ENCODE data around the gene CMTM4. TPM values are rescaled to one million over a fixed set of nuclear protein-coding genes. Genes with fewer than 3 reads are reported as not detected.

The CMTM4 gene
- total and polyA plus RNA-seq, 2 of the 4 experiments (the other 2 are of a cell fraction): 9.0 to 14.5 TPM

DNA sequence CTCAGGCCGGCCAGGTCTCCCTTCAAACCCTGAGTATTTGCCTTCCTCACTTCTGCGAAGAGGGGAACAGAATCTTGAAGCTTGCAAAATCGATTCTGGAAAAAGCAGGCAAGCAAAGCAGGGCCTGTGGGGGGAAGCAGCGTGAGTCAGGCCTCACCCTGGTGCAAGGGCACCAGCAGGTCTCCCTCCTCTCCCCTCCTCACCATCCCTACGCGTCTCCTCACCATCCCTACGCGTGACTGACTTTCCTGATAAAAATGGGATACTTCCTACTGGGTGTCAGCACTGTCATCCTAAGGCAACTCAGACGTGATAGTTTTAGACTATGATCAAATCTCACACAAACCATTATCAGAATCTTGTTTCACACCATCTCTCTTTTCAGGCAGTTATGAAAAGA, 80.0 kb downstream of the CMTM4 start:
- in situ Hi-C loops (cut with MboI; ENCODE audit: low sequenced_read_pairs): no loop called here
- H3K9ac ChIP-seq (ENCODE audit: low read depth, low read length): no peak overlapping the region

More for the DNA sequence above, 80.0 kb downstream of the CMTM4 start:
- Histone ChIP-seq H2BK15ac (ENCODE audit: low read depth, low read length) (peak overlapping the region; percentile 67; the same call in 2 of the 3 replicates), H3K27ac (ENCODE audit: insufficient read depth, low read length) (peak overlapping the region; percentile 75; the same call in 1 of the 2 replicates), H3K4me3 (ENCODE audit: insufficient read depth, low read depth, low read length) (no peak overlapping the region), H4K8ac (ENCODE audit: low read depth in 2 of 2, low read length in 2 of 2) (peak overlapping the region; percentile 46 to 64; a peak in 3 of 4 replicates), H3K14ac (replicated peaks; ENCODE audit: low read depth, low read length) (peak overlapping the region; percentile 70), H3K27me3 (ENCODE audit: control insufficient read depth, insufficient read depth, low read length) (no peaks in the 10 kb centered on the region), H3K4me2 (ENCODE audit: low read depth, low read length) (peak overlapping the region; percentile 30; the same call in 1 of the 2 replicates), H2BK5ac (ENCODE audit: low read depth, low read length, poor library complexity, severe bottlenecking) (peak overlapping the region; percentile 69), H2AK5ac (ENCODE audit: low read depth, low read length) (peak overlapping the region; percentile 95), H2AFZ (replicated peaks; ENCODE audit: low read length, poor library complexity) (no peak overlapping the region), H3K36me3 (ENCODE audit: control insufficient read depth, insufficient read depth, low read length) (peaks cover 27% of the 10 kb centered on the region), H3K79me1 (ENCODE audit: low read depth in 1 of 2, low read length in 2 of 2) (0 out of 4 replicates have a peak, but pooled peaks cover 0 to 6% of the 10 kb centered on the region in 2 experiments), H3K23ac (ENCODE audit: low read depth, low read length) (peak overlapping the region; percentile 81), H3K4me1 (ENCODE audit: control insufficient read depth, insufficient read depth, low read length) (peaks cover 37% of the 10 kb centered on the region), H4K91ac (ENCODE audit: insufficient read depth, low read depth, low read length) (peak overlapping the region; percentile 82), H3K9me3 (ENCODE audit: control insufficient read depth, insufficient read depth, low read length) (no peaks in the 10 kb centered on the region), H2AK9ac (replicated peaks; ENCODE audit: low read depth, low read length, poor library complexity) (peak overlapping the region; percentile 53), H4K5ac (ENCODE audit: low read depth, low read length) (peak overlapping the region; percentile 70), H3K56ac (ENCODE audit: extremely low read depth, insufficient read depth, low read length) (no peak overlapping the region; the same call in 1 of the 2 replicates), H4K20me1 (ENCODE audit: insufficient read depth, low read length) (peaks cover 9% of the 10 kb centered on the region; the same call in 1 of the 2 replicates), H3K18ac (ENCODE audit: low read depth, low read length) (peak overlapping the region; percentile 89), H2BK120ac (ENCODE audit: low read depth, low read length) (peak overlapping the region; percentile 79), H3K9me1 (ENCODE audit: insufficient read depth, low read length) (peaks cover 27% of the 10 kb centered on the region), H3K4ac (ENCODE audit: low read depth, low read length) (peak overlapping the region; percentile 68), H2BK20ac (ENCODE audit: low read depth, low read length) (peak overlapping the region; percentile 54)
- no TSS peak for BruUV-seq (replicated peaks)
- TF ChIP-seq BHLHE40 (IDR thresholded peaks at IDR 0.05; ENCODE audit: low read depth, low read length): no peak
- no peak for TF ChIP-seq RFX5 (IDR thresholded peaks at IDR 0.05; ENCODE audit: low read depth, low read length)
- TF ChIP-seq FOS (IDR thresholded peaks at IDR 0.05; ENCODE audit: low read depth, low read length): no peak
- no peak for TF ChIP-seq MAFK (IDR thresholded peaks at IDR 0.05; ENCODE audit: low read depth, low read length)
- no peak for TF ChIP-seq RCOR1 (IDR thresholded peaks at IDR 0.05; ENCODE audit: insufficient replicate concordance, low read length)
- no peak for TF ChIP-seq MAZ (IDR thresholded peaks at IDR 0.05; ENCODE audit: borderline replicate concordance, low read depth, low read length)
- TF ChIP-seq, protein P1, sequence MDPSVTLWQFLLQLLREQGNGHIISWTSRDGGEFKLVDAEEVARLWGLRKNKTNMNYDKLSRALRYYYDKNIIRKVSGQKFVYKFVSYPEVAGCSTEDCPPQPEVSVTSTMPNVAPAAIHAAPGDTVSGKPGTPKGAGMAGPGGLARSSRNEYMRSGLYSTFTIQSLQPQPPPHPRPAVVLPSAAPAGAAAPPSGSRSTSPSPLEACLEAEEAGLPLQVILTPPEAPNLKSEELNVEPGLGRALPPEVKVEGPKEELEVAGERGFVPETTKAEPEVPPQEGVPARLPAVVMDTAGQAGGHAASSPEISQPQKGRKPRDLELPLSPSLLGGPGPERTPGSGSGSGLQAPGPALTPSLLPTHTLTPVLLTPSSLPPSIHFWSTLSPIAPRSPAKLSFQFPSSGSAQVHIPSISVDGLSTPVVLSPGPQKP (IDR thresholded peaks at IDR 0.05; ENCODE audit: borderline replicate concordance, low read depth, low read length): no peak
- TF ChIP-seq CHD1 (IDR thresholded peaks at IDR 0.05; ENCODE audit: low read depth, low read length): no peak
- TF ChIP-seq MXI1 (IDR thresholded peaks at IDR 0.05; ENCODE audit: borderline replicate concordance, low read depth, low read length): no peak
- TF ChIP-seq, protein P2, sequence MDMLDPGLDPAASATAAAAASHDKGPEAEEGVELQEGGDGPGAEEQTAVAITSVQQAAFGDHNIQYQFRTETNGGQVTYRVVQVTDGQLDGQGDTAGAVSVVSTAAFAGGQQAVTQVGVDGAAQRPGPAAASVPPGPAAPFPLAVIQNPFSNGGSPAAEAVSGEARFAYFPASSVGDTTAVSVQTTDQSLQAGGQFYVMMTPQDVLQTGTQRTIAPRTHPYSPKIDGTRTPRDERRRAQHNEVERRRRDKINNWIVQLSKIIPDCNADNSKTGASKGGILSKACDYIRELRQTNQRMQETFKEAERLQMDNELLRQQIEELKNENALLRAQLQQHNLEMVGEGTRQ (IDR thresholded peaks at IDR 0.05; ENCODE audit: low read depth, low read length): no peak
- TF ChIP-seq RAD21 (IDR thresholded peaks at IDR 0.05; ENCODE audit: low read length): no peak
- no peak for TF ChIP-seq CEBPB (IDR thresholded peaks at IDR 0.05; ENCODE audit: low read depth, low read length)
- TF ChIP-seq, protein P3, sequence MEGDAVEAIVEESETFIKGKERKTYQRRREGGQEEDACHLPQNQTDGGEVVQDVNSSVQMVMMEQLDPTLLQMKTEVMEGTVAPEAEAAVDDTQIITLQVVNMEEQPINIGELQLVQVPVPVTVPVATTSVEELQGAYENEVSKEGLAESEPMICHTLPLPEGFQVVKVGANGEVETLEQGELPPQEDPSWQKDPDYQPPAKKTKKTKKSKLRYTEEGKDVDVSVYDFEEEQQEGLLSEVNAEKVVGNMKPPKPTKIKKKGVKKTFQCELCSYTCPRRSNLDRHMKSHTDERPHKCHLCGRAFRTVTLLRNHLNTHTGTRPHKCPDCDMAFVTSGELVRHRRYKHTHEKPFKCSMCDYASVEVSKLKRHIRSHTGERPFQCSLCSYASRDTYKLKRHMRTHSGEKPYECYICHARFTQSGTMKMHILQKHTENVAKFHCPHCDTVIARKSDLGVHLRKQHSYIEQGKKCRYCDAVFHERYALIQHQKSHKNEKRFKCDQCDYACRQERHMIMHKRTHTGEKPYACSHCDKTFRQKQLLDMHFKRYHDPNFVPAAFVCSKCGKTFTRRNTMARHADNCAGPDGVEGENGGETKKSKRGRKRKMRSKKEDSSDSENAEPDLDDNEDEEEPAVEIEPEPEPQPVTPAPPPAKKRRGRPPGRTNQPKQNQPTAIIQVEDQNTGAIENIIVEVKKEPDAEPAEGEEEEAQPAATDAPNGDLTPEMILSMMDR (conservative IDR thresholded peaks at IDR 0.05; ENCODE audit: low read depth, low read length): no peak
- no peak for TF ChIP-seq NFE2L2 (IDR thresholded peaks at IDR 0.05; ENCODE audit: low read depth, low read length)
- TF ChIP-seq SMC3 (IDR thresholded peaks at IDR 0.05; ENCODE audit: low read depth, low read length): no peak
- TF ChIP-seq POLR2A (IDR thresholded peaks at IDR 0.05; ENCODE audit: low read depth, low read length): no peak
- no peak; the same call in 1 of the 2 replicates for ATAC-seq (ENCODE audit: low read depth)
- CTCF ChIA-PET: interaction anchor here (1.0 to 2.3 kb wide), 3 partner anchors 8 to 257 kb away, joined by 3 to 5 read pairs (median 3); no protein-coding TSS in a partner anchor
- intact Hi-C loops (cut with micrococcal nuclease): no loop called here
- POLR2A ChIA-PET (ENCODE audit: unreplicated experiment): no interaction called here
- dilution Hi-C loops (cut with HindIII; ENCODE audit: low sequenced_read_pairs, unreplicated experiment): no loop called here
- 100% methylated on average over 1 of the region's 9 CpGs; no CpG with 5 or more reads in 1 of the 2 experiments for WGBS, 2 experiments (ENCODE audit: extremely low coverage in 2 of 2, insufficient read length in 1 of 2)
- peak; percentile 10 for DNase-seq

All from IMR-90 (cell line).